Stimulated activated CD8-positive, alpha-beta memory T cell treated with anti-CD3 and anti-CD28 coated beads, Interleukin-15, amount 100 ng/mL, for 48 hours (primary cell): ENCODE data around the gene DEPDC1B.
"Not testable (repeated sequence)": the region's sequence is repeated elsewhere in the genome, so short reads cannot be mapped to it uniquely, and the experiment has no call there.

Experiments
- DNase-seq, 2 donors: peaks; one replicate each; pipeline ENCODE4 v3.0.0-alpha.2; 2020; ENCODE audit warnings: low read depth in 2 of 2

The DEPDC1B gene

DNA sequence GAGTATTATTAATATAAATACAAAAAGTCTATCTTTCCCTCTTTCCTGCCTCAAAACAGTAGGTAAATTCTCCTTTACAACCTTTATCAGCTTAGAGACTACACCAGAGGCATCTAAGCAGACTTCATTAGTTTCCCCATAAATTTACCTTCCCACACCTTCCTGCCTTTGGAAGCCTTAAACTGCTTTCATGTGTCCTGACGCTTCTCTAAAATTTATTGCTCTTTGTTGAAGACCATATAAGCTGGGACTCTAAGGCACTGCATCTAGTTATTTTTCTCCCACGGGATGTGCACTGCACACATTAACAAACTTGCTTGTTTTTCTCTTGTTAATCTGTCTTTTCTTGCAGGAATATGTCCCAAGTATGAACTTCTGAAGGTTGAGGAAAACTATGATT lies 51.8 kb downstream of the DEPDC1B start:
- no peak for DNase-seq

- no peak for DNase-seq
Measured at GRCh38 chr5:60640901-60641300, 59.1 kb downstream of the DEPDC1B start.

DNA sequence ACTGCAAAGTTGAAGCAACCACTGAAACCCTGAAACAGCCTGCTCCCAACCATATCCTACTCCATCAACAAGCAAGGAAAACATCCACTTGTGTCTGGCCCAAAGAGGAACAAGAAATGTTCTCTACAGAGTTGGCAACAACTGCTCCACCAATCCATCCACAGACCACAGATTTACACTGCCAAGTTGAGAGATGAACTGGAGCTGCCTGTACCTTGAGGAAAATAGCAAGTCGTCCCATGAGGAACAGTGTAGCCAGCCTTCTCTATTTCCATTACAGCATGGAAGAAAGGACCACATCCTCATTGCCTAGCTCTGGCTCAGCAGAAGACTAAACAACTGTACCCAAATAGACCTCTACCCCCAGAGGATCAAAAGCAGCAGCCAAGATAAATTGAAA lies 60.4 kb downstream of the DEPDC1B start:
- DNase-seq = no peak

DNA sequence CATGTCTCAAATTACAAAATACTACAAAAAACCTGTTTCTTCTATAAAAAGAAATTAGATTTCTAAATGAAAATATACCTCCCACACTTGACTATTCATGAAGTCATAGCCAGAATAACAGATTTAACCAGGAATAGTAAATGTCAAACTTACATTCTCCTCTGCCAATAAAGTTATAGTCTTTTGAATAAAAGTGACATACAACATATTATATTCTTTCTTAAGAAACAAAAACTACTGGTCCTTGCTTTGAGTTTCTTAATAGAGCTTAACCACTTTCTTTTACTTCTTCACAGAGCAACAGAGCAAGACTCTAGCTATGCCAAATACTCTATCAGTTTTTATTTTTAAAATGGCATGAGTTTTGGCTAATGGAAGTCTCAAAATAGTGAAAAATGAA lies 61.7 kb downstream of the DEPDC1B start:
- DNase-seq = no peak

GRCh38 chr5:60636644-60637043 lies 63.3 kb downstream of the DEPDC1B start:
- no peak for DNase-seq

- DNase-seq = no peak
Measured at GRCh38 chr5:60636001-60636400, 64.0 kb downstream of the DEPDC1B start.

DNA sequence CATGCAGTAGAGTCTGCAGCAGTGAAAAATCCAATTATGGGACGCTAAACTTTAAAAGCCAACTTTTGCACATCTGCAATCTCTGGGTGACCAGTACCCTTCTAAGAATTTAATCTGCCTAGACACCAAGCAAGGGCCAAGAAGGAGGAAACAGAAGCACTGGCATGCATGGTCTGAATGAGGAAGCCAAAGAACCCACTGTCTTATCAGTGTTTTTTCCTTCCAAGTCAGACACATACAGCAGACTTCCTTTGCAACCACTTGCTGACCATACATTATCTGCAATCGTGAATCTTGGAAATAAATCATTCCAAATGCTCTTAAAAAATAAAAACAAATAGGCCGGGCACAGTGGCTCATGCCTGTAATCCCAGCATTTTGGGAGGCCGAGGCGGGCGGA lies 65.9 kb downstream of the DEPDC1B start:
- no peak for DNase-seq

- DNase-seq = no peak
Measured at GRCh38 chr5:60633341-60633740, 66.6 kb downstream of the DEPDC1B start.

- DNase-seq = no peak
Measured at GRCh38 chr5:60632153-60632552, 67.8 kb downstream of the DEPDC1B start.

DNA sequence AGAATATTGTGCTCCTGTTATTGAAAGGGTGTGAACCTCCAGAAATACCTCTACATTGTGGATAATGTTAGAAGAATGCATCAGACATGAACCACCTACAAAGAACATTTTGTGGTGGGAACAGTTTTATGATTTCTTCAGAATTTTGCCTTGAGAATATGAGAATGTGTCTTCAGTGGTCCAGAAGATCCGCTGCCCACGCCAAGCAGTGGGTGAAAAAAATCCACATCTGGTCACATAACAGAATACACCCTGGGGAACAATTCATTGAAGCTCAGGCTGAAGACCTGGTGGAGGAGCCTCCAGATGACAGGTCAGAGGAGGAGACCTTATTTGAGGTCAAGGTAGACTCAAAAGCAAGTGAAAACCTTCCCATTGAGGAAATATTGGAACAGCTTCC lies 69.1 kb downstream of the DEPDC1B start:
- DNase-seq = no peak

DNA sequence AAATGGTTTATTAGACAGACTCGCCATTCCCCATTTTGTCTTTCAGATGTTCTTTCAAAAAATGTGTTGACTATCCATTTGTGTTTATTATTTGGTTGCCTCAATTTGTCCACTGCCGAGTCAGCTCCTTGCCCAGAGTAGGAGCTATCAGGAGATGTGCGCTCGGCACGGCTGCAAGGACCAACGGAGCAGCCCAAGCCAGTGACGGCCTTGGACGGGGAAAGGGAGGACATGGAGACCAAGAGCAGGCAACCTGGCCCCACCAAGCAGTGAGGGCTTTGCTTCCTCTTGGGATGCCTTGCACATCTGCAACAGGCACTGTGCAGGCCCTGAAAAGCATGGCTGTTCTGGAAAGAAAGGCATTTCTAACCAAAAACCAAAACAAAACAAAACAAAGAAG lies 69.8 kb downstream of the DEPDC1B start:
- DNase-seq = no peak

DNA sequence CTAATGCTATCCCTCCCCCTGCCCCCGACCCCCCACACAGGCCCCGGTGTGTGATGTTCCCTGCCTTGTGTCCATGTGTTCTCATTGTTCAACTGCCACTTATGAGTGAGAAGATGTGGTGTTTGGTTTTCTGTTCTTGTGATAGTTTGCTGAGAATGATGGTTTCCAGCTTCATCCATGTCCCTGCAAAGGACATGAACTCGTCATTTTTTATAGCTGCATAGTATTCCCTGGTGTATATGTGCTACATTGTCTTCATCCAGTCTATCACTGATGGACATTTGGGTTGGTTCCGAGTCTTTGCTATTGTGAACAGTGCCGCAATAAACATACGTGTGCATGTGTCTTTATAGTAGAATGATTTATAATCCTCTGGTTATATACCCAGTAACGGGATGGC lies 75.1 kb downstream of the DEPDC1B start:
- DNase-seq = not testable (repeated sequence)

- not testable (repeated sequence) for DNase-seq
Measured at GRCh38 chr5:60620752-60621151, 79.2 kb downstream of the DEPDC1B start.

DNA sequence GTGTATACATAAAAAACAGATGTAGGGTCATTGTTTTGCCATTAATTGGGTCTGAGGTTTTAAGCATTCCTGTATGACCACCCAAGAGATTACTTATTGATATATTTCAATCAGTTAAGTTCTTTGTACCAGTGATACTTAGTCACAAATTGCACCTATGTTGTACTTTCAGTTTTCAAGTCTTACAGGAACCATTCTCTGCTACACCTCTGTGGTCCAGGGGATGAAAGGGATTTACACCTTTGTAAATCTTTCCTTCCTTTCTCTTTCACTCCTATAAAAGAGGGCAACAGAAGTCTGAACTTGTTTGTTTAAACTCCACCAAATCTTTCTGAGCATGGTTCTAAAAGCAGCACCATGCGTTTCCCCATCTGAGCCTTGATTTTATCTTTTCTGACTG lies 86.1 kb downstream of the DEPDC1B start:
- no peak for DNase-seq

DNA sequence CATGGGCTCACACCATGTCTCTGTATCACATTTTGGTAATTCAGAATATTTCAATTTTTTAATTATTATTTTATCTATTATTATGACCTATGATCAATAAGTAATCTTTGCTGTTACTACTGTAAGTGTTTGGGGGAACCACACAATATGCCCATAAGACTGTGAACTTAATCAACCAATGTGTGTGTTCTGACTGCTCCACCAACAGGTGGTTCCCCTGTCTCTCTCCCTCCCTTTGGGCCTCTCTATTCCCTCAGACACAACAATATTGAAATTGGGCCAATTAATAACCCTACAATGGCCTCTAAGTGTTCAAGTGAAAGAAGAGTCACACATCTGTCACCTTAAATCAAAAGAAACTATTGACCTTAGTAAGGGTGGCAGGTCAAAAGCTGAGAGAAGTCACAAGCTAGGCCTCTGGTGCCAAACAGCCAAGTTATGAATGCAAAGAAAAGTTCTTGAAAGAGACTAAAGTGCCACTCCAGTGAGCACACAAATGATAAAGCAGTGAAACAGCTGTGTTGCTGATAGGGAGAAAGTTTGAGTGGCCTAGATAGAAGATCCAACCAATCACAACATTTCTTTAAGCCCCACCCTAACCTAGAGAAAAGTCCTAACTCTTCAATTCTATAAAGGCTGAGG lies 88.7 kb downstream of the DEPDC1B start:
- no peak for DNase-seq

DNA sequence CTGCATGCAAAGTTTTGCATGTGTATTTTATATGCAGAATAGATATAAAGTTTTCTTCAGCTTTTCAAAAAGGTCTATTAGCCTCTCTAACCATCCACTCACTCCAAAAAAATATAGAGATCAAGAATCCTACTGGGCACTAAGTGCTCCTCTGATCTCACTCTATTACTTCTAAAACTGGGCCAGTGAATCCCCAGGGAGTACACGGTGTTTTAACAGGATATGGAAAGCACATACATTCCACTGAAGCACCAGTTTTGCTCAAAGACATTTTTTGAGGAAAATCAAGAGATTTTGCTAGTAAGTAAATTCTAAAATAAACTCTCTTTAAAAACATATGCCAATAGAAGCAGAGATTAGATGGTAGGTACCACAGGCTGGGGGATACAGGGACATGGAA lies 95.2 kb downstream of the DEPDC1B start:
- DNase-seq = no peak

DNA sequence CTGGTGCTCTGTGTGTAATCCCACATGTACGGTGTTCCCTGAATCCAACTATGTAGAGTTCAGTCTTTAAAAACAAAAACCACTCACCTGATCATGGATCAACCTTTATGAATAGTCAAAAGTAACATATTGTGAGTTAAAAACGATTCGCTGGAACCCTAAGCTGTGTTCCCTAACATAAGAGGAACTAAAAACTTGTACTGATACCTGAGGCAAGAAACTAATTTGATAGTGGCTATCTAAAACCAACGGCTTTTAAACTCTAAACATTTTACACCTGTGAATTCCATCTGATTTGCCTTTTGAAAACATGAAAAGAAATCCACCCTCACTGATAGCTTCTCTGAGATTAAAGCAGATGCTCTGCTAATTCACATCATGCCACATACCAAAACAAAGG lies 101.5 kb downstream of the DEPDC1B start:
- no peak for DNase-seq

GRCh38 chr5:60597572-60598320 lies 102.2 kb downstream of the DEPDC1B start:
- DNase-seq = no peak

DNA sequence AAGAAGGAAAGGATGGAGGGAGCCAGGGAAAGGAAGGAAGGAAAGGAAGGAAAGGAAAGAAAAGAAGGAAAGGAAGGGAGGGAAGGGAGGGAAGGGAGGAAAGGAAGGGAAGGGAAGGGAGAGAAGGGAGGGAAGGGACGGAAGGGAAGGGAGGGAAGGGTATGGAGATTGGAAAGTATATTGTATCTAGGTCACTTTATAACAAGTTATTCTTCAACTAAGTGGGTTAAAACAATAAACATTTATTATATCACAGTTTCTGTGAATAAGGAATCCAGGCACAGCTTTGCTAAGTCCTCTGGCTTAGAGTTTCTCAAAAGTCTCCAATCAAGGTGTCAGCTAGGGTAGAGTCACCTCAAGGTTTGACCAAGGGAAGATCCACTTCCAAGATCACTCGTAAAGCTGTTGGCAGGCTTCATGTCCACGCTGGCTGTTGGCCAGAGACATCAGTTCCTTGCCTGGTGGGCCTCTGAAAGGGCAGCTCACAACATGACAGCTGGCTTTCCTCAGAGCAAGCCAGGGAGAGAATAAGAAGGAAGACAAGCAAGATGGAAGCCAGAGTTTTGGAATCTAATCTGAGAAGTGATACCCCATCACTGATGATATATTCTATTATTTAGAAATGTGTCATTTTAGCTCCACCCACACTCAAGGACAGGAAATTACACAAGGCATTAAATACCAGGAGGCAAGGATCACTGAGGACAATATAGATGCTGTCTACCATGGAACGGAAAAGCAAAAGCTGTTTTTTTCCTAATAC lies 105.1 kb downstream of the DEPDC1B start:
- no peak for DNase-seq

DNA sequence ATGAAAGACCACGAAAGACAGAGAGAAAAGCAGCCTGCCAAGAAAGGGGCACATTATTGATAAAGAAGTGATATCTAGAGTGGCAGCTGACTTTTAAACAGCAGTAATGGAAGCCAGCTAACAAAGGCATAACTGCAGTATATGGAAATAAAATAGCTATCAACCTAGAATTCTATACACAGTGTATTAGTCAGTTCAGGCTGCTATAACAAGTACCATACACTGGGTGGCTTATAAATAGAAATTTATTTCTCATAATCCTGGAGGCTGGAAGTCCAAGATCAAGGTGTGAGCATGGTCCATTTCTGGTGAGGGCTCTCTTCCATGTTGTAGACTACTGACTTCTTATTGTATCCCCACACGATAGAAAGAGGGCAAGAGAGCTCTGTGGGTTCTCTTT lies 109.8 kb downstream of the DEPDC1B start:
- DNase-seq = no peak

DNA sequence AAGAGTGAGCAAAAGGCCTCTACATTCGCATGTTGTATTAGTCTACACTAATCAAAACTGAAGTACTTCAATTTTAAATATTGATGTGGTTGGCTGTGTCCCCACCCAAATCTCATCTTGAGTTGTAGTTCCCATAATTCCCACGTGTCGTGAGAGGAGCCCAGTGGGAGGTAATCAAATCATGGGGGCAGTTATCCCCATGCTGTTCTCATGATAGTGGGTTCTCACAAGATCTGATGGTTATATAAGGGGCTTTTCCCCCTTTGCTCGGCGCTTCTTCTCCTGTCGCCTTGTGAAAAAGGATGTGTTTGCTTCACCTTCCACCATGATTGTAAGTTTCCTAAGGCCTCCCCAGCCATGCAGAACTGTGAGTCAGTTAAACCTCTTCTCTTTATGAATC lies 112.7 kb downstream of the DEPDC1B start:
- DNase-seq = not testable (repeated sequence)

- DNase-seq = no peak
Measured at GRCh38 chr5:60586307-60586901, 113.6 kb downstream of the DEPDC1B start.

DNA sequence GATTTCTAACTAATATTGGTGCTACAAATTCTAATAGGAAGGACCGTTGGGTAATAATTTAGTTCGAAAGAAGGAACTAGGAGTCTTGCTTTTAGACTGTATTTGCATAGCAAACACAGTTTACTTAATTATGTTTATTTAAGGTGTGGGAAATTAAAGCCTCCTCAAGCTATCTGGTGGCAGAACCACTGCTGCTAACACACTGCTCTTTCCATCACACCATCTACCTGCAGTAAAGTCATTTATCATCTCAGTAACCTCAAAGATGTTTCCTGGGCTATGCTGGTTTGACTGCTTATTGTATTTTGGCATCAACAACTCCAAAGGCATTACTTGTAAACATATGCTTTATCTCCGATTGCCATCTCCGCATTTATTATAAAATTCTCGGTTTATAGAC lies 114.3 kb downstream of the DEPDC1B start:
- DNase-seq = no peak
